ENCODE measurements around the gene TMEM106C. TPM values are rescaled to one million over a fixed set of nuclear protein-coding genes. Genes with fewer than 3 reads are reported as not detected.

The TMEM106C gene
- total RNA-seq, 3 donors from 2014 or later (not counting 1 experiment from before 2014, with no cell fraction given): 19.1 to 26.2 (median 22.5) TPM

DNA sequence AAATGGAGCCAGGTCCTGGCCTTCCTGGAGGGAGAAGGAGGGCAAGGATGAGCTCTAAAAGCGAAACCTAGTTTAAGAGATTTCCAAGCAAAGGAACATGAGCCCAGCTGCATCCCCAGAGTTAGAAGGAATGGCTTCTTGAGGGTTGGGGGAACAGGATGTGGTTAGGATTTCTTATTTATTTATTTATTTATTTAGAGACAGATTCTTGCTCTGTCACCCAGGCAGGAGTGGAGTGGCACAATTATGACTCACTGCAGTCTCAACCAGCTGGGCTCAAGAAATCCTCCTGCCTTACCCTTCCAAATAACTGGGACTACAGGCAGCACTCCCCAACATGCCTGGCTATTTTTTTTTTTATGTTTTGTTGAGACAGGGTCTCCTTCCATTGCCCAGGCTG is 25.3 kb upstream of the TMEM106C start:
- Mint-ChIP-seq H3K4me1 (peaks cover 15 to 20% of the 10 kb centered on the region in 2 donors), H3K4me3 (no peak overlapping the region), H3K9me3 (no peaks in the 10 kb centered on the region), H3K27ac (no peak overlapping the region), H3K27me3 (ENCODE audit: low read depth in 2 of 2) (peaks cover 33 to 34% of the 10 kb centered on the region in 2 donors), H3K36me3 (no peaks in the 10 kb centered on the region)
- TF ChIP-seq, protein P1, sequence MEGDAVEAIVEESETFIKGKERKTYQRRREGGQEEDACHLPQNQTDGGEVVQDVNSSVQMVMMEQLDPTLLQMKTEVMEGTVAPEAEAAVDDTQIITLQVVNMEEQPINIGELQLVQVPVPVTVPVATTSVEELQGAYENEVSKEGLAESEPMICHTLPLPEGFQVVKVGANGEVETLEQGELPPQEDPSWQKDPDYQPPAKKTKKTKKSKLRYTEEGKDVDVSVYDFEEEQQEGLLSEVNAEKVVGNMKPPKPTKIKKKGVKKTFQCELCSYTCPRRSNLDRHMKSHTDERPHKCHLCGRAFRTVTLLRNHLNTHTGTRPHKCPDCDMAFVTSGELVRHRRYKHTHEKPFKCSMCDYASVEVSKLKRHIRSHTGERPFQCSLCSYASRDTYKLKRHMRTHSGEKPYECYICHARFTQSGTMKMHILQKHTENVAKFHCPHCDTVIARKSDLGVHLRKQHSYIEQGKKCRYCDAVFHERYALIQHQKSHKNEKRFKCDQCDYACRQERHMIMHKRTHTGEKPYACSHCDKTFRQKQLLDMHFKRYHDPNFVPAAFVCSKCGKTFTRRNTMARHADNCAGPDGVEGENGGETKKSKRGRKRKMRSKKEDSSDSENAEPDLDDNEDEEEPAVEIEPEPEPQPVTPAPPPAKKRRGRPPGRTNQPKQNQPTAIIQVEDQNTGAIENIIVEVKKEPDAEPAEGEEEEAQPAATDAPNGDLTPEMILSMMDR (IDR thresholded peaks at IDR 0.05): no peak
- no peak overlapping the region for H3K27ac ChIP-seq (ENCODE audit: low read length)
- peaks cover 26% of the 10 kb centered on the region for H3K4me1 ChIP-seq (ENCODE audit: control insufficient read depth, insufficient read depth, low read length)
- no peak for ATAC-seq
- no peaks in the 10 kb centered on the region for H3K9me3 ChIP-seq (ENCODE audit: control insufficient read depth, insufficient read depth, low read length)
- intact Hi-C loops (cut with micrococcal nuclease): no loop called here
- no peaks in the 10 kb centered on the region for H3K36me3 ChIP-seq (ENCODE audit: control insufficient read depth, insufficient read depth, low read length)
- DNase-seq: no peak
- 100% methylated on average over 1 of the region's 1 CpG for WGBS (ENCODE audit: insufficient coverage)
- H3K27me3 ChIP-seq (ENCODE audit: control insufficient read depth, insufficient read depth, low read length): peaks cover 21% of the 10 kb centered on the region
- no peak overlapping the region for H3K4me3 ChIP-seq (ENCODE audit: low read length)

DNA sequence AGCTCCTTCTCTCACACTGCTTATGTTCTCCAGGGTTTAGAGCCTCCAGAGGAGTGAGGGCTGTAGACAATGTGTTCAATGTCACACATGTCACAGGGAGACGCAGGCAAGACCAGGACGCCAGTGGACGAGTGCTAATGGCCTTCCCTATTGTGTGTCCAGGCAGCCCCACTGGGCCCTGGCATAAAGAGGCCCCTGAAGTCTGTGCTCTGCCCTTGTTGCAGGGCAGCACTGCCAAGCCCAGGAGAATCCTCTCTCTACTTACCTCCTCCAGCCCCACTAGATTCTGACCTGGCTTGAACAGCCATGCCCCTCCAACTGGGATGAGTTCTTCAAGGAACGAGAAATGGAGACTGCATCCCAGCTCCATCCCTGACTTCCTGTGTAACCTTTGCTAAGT is 24.8 kb upstream of the TMEM106C start:
- TF ChIP-seq, protein P1 (IDR thresholded peaks at IDR 0.05): no peak
- DNase-seq (no peak), ATAC-seq (no peak)
- H3K9me3 Mint-ChIP-seq: no peaks in the 10 kb centered on the region
- no peaks in the 10 kb centered on the region for H3K36me3 Mint-ChIP-seq
- peaks cover 33 to 36% of the 10 kb centered on the region in 2 donors for H3K27me3 Mint-ChIP-seq (ENCODE audit: low read depth in 2 of 2)
- Histone ChIP-seq H3K4me1 (ENCODE audit: control insufficient read depth, insufficient read depth, low read length) (peaks cover 26% of the 10 kb centered on the region), H3K4me3 (ENCODE audit: low read length) (no peak overlapping the region), H3K27me3 (ENCODE audit: control insufficient read depth, insufficient read depth, low read length) (peaks cover 26% of the 10 kb centered on the region), H3K36me3 (ENCODE audit: control insufficient read depth, insufficient read depth, low read length) (no peaks in the 10 kb centered on the region), H3K27ac (ENCODE audit: low read length) (no peak overlapping the region), H3K9me3 (ENCODE audit: control insufficient read depth, insufficient read depth, low read length) (no peaks in the 10 kb centered on the region)
- H3K4me1 Mint-ChIP-seq: peaks cover 15 to 20% of the 10 kb centered on the region in 2 donors
- 96% methylated on average over 4 of the region's 4 CpGs for WGBS (ENCODE audit: insufficient coverage)
- no peak overlapping the region for H3K27ac Mint-ChIP-seq
- no peak overlapping the region for H3K4me3 Mint-ChIP-seq
- intact Hi-C loops (cut with micrococcal nuclease): no loop called here

DNA sequence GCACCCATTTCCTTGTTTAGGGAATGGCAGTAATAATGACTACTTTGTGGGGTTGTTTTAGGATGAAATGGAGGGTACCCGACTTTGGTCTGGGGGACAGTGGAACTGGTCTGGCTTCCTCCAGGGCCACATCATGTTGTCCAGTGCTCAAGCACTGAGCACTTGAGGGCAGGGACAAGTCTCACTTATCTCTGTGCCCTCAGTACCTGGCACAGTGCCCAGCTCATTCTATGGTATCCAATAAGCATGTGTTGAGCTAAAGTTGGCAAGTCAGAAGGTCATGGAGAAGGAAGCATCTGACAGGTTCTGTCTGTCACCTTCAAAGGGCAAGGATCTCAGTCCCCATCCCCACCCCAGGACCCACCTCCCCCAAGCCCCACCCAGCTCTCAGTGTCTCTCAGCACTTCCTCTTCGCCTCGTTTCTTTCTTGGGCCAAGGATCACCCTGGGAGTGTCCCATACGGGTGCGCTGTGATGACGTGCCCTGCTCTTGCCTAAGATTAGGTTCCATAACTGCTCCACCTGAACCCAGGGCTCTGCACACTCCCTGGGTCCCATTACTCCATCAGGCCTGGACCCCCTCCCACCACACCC is 24.3 kb upstream of the TMEM106C start:
- WGBS (ENCODE audit: insufficient coverage): 82% methylated on average over 6 of the region's 6 CpGs
- Histone ChIP-seq H3K36me3 (ENCODE audit: control insufficient read depth, insufficient read depth, low read length) (no peaks in the 10 kb centered on the region), H3K27ac (ENCODE audit: low read length) (no peak overlapping the region), H3K27me3 (ENCODE audit: control insufficient read depth, insufficient read depth, low read length) (peaks cover 29% of the 10 kb centered on the region), H3K4me1 (ENCODE audit: control insufficient read depth, insufficient read depth, low read length) (peaks cover 26% of the 10 kb centered on the region), H3K4me3 (ENCODE audit: low read length) (no peak overlapping the region), H3K9me3 (ENCODE audit: control insufficient read depth, insufficient read depth, low read length) (no peaks in the 10 kb centered on the region)
- TF ChIP-seq, protein P1 (IDR thresholded peaks at IDR 0.05): no peak
- Mint-ChIP-seq H3K27me3 (ENCODE audit: low read depth in 2 of 2) (peaks cover 35 to 36% of the 10 kb centered on the region in 2 donors), H3K27ac (no peak overlapping the region), H3K4me1 (peaks cover 15 to 20% of the 10 kb centered on the region in 2 donors), H3K9me3 (no peaks in the 10 kb centered on the region), H3K4me3 (no peak overlapping the region), H3K36me3 (no peaks in the 10 kb centered on the region)
- intact Hi-C loops (cut with micrococcal nuclease): no loop called here
- ATAC-seq (no peak), DNase-seq (no peak)
